Transverse colon (tissue), 4 donors: Measurements from ENCODE around the gene ARL15. TPM values are rescaled to one million over a fixed set of nuclear protein-coding genes. Genes with fewer than 3 reads are reported as not detected.

Experiments
- DNase-seq: peaks from one replicate; pipeline ENCODE4 v3.0.0-alpha.2; 2019
- H3K27ac ChIP-seq, 4 donors: fragments of 200-600 bp; sonication (generic); 2 replicates each; pipeline ENCODE4 v1.5.1; 2016 to 2018; ENCODE audit warnings: inconsistent platforms in 4 of 4
- H3K27me3 ChIP-seq: fragments of 200-600 bp; sonication (generic); 2 replicates; pipeline ENCODE4 v1.5.1; 2017; ENCODE audit warnings: inconsistent platforms
- H3K36me3 ChIP-seq, 4 donors: fragments of 200-600 bp; sonication (generic); 2 replicates each; pipeline ENCODE4 v1.5.1; 2017 to 2019; ENCODE audit warnings: inconsistent platforms in 4 of 4
- H3K4me1 ChIP-seq, 4 donors: fragments of 200-600 bp; sonication (generic); 2 replicates each; pipeline ENCODE4 v1.5.1; 2017 to 2020; ENCODE audit warnings: inconsistent platforms in 4 of 4
- H3K4me3 ChIP-seq, 4 donors: fragments of 200-600 bp; sonication (generic); 1 replicate in 1 of 4; 2 replicates in 3 of 4; pipeline versions ENCODE4 v1.5.1 to v1.6.1; 2017 to 2019; ENCODE audit warnings: inconsistent platforms in 4 of 4
- H3K9me3 ChIP-seq, 2 donors: fragments of 200-600 bp; sonication (generic); 2 replicates each; pipeline ENCODE4 v1.5.1; 2017 to 2019; ENCODE audit warnings: inconsistent platforms in 2 of 2
- EP300 ChIP-seq: sonication (generic); formaldehyde crosslinking; IDR thresholded peaks from one replicate; pipeline ENCODE4 v1.6.1; 2017; ENCODE audit warnings: antibody characterized with exemption, low read depth
- POLR2A ChIP-seq: fragments of 450-650 bp; IDR thresholded peaks from one replicate; pipeline ENCODE4 v1.6.1; 2016; ENCODE audit warnings: antibody characterized with exemption, mild to moderate bottlenecking, moderate library complexity
- POLR2AphosphoS5 ChIP-seq, 3 donors: sonication (generic); formaldehyde crosslinking; IDR thresholded peaks; one replicate each; pipeline ENCODE4 v1.6.1; 2016; ENCODE audit warnings: antibody characterized with exemption in 3 of 3
- WGBS, 2 donors: methylation state at CpG; one replicate each; pipeline ENCODE4 v1.1.5; 2018; ENCODE audit warnings: low coverage in 1 of 2; 5-methylcytosine and 5-hydroxymethylcytosine counted together
- in situ Hi-C, 4 donors: fragments of 200-750 bp; cut with MboI; loops; one replicate each; pipeline versions ENCODE4 v1.15.0 to v1.15.1; 2017; ENCODE audit warnings: low sequenced_read_pairs in 3 of 4, low pct_ligation_motif_present in 1 of 4, low pct_unique_long_range_greater_than_20kb in 1 of 4
- intact Hi-C: fragments of 100-400 bp; cut with DNase I; formaldehyde crosslinking; loops from one replicate; pipeline ENCODE4 v1.15.1; 2023; ENCODE audit warnings: low total_unique reads
- total RNA-seq, 4 donors: library from RNA; depleted of rRNA; stranded (reverse); fragments of >200 nt; gene quantifications; one replicate each; pipeline ENCODE4 v1.1.0, GENCODE V29; 2016
- TF ChIP-seq, protein P1 (sequence below), 5 experiments: fragments of 200-600 bp in 3 of 5; fragments of 450-650 bp in 2 of 5; sonication (generic) in 3 of 5; IDR thresholded peaks; 1 replicate in 2 of 5; 2 replicates in 3 of 5; pipeline ENCODE4 v1.5.1; 2016 to 2017; ENCODE audit warnings: antibody characterized with exemption in 5 of 5, inconsistent platforms in 3 of 5, mild to moderate bottlenecking in 2 of 5, moderate library complexity in 1 of 5

The ARL15 gene
- total RNA-seq, 4 donors from 2014 or later = 9.0 to 57.1 (median 27.7) TPM

DNA sequence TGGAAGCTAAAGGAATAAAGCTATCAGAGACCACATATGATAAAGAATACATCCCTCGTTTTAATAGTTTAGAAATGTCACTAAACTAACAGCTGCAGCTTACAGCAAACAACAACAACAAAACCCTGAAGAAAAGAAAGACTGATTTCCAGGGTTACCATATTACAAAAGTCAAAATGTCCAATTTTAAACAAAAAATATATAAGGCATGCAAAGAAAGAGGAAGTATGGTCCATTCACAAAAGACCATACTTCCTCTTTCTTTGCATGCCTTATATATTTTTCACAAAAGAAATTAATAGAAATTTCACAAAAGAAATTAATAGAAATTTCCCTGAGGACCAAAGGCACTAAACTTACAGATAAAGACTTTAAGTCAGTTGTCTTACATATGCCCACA, 354.2 kb downstream of the ARL15 start:
- in situ Hi-C loops (no loop called here), intact Hi-C loops (no loop called here)
- TF ChIP-seq EP300 (no peak), POLR2AphosphoS5 (IDR thresholded peaks at IDR 0.05) (no peak), POLR2A (no peak)
- TF ChIP-seq, protein P1, sequence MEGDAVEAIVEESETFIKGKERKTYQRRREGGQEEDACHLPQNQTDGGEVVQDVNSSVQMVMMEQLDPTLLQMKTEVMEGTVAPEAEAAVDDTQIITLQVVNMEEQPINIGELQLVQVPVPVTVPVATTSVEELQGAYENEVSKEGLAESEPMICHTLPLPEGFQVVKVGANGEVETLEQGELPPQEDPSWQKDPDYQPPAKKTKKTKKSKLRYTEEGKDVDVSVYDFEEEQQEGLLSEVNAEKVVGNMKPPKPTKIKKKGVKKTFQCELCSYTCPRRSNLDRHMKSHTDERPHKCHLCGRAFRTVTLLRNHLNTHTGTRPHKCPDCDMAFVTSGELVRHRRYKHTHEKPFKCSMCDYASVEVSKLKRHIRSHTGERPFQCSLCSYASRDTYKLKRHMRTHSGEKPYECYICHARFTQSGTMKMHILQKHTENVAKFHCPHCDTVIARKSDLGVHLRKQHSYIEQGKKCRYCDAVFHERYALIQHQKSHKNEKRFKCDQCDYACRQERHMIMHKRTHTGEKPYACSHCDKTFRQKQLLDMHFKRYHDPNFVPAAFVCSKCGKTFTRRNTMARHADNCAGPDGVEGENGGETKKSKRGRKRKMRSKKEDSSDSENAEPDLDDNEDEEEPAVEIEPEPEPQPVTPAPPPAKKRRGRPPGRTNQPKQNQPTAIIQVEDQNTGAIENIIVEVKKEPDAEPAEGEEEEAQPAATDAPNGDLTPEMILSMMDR (IDR thresholded peaks at IDR 0.05) = no peak
- WGBS, 2 donors = 98 to 100% methylated on average over 1 of the region's 1 CpG
- Histone ChIP-seq H3K27me3 (no peaks in the 10 kb centered on the region), H3K4me3 (no peak overlapping the region), H3K27ac (no peak overlapping the region), H3K36me3 (no peaks in the 10 kb centered on the region), H3K4me1 (peaks cover 0 to 9% (median 0%) of the 10 kb centered on the region in 4 donors), H3K9me3 (peaks cover 11 to 12% of the 10 kb centered on the region in 2 donors)
- no peak for DNase-seq

- Histone ChIP-seq H3K27me3 (no peaks in the 10 kb centered on the region), H3K36me3 (no peaks in the 10 kb centered on the region), H3K9me3 (no peaks in the 10 kb centered on the region), H3K4me3 (no peak overlapping the region), H3K4me1 (peaks cover 0 to 9% (median 0%) of the 10 kb centered on the region in 4 donors), H3K27ac (no peak overlapping the region)
- DNase-seq = no peak
- 83 to 100% methylated on average over 1 to 3 of the region's 3 CpGs for WGBS, 2 donors
- in situ Hi-C loops (no loop called here), intact Hi-C loops (no loop called here)
- no peak for TF ChIP-seq POLR2A
- TF ChIP-seq POLR2AphosphoS5 (IDR thresholded peaks at IDR 0.05) = no peak
- no peak for TF ChIP-seq EP300
- TF ChIP-seq, protein P1 (IDR thresholded peaks at IDR 0.05) = no peak
Observed at GRCh38 chr5:53950621-53951020, 359.8 kb downstream of the ARL15 start.

- TF ChIP-seq, protein P1 (IDR thresholded peaks at IDR 0.05) = no peak
Observed at GRCh38 chr5:53948598-53948997, 361.8 kb downstream of the ARL15 start.

DNA sequence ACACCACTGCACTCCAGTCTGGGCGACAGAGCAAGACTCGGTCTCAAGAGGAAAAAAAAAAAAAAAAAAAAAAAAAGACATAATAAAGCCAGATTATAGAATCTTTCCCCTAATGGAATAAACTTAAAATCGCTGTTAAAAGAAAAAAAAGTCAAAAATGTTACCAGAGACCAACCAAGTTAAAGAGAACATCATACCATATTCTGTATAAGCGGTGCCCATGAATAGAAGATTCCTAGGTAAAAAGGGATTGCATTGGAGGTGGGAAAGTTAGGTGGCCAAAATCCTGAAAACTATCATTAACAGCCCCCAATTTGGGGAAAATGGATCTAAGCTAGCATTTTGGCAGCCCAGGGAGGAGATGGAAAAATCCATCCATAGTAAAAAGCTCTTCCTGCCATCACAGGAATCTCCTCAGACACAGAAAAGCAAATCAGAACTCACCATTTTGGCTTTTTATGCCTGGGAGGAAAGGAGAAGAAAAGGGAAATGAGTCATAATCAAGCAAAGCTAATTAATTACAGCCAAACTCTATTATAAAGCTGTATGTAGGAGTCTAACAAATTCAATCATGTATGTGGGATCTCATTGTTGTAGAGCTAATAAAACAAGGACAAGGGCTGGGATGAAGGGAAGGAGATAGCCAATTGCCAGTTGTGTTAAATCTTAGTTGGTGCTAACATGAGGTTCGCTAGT, 363.8 kb downstream of the ARL15 start:
- TF ChIP-seq POLR2AphosphoS5 (IDR thresholded peaks at IDR 0.05) (no peak), POLR2A (no peak), EP300 (no peak)
- TF ChIP-seq, protein P1 (IDR thresholded peaks at IDR 0.05) = no peak
- Histone ChIP-seq H3K27me3 (no peaks in the 10 kb centered on the region), H3K36me3 (no peaks in the 10 kb centered on the region), H3K4me1 (no peaks in the 10 kb centered on the region), H3K4me3 (no peak overlapping the region), H3K27ac (no peak overlapping the region), H3K9me3 (no peaks in the 10 kb centered on the region)
- no peak for DNase-seq
- in situ Hi-C loops (no loop called here), intact Hi-C loops (no loop called here)
- WGBS, 2 donors = 91 to 93% methylated on average over 2 to 5 of the region's 5 CpGs

More at GRCh38 chr5:53948598-53948997, 361.8 kb downstream of the ARL15 start:
- H3K4me3 ChIP-seq = no peak overlapping the region
- H3K4me1 ChIP-seq = peaks cover 0 to 9% (median 0%) of the 10 kb centered on the region in 4 donors
- no peaks in the 10 kb centered on the region for H3K27me3 ChIP-seq
- in situ Hi-C loops (no loop called here), intact Hi-C loops (no loop called here)
- no peaks in the 10 kb centered on the region for H3K9me3 ChIP-seq
- no peaks in the 10 kb centered on the region for H3K36me3 ChIP-seq
- DNase-seq = no peak
- H3K27ac ChIP-seq = no peak overlapping the region
- WGBS, 2 donors = 87% methylated on average over 4 of the region's 4 CpGs
